Measurements from ENCODE around the gene CAPN5.

Gene CAPN5

DNA sequence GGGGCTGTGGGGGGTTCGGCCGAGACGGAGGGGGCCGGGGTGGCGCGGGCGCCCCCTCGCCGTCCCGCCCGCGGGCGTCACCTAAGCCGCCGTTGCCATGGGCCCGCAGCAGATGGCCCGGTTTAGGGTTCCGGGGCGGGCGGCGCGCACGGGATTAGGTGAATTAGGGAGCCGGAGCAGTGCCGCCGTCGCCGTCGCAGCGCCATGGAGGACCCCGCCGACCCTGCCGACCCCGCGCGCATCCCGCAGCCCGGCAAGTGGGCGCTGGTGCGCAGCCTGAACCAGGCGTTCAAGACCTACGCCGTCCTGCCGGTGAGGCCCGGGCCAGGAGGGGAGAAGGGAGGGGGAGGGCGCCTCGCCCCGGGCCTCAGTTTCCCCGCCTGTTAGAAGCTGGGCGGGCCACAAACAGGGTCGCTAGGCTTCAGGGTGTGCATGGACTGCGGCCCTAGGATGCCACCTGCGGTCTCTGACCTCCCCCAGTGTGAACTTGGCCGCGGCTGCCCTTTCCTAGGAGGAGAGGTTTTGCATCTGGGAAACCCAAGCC is 71.4 kb downstream of the CAPN5 start:
- no peak for DNase-seq

DNA sequence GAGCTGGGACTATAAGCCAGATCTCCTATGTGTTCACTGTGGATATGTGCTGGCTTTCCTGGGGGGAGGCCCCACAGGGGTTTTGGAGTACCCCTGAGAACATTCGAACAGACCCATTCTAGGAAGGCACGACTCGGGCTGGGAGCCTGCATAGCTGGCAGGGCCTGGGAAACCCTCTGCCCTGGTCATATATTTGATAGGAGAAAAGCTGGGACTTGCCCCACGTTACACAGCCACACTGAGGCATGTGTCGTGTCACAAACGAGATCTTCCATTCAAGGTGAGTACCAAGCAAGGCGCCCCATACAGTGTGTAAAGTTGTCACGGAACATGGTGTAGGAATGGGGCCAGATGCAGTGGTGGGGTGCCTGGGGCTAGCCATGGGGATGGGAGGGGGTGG is 72.4 kb downstream of the CAPN5 start:
- DNase-seq: no peak

DNA sequence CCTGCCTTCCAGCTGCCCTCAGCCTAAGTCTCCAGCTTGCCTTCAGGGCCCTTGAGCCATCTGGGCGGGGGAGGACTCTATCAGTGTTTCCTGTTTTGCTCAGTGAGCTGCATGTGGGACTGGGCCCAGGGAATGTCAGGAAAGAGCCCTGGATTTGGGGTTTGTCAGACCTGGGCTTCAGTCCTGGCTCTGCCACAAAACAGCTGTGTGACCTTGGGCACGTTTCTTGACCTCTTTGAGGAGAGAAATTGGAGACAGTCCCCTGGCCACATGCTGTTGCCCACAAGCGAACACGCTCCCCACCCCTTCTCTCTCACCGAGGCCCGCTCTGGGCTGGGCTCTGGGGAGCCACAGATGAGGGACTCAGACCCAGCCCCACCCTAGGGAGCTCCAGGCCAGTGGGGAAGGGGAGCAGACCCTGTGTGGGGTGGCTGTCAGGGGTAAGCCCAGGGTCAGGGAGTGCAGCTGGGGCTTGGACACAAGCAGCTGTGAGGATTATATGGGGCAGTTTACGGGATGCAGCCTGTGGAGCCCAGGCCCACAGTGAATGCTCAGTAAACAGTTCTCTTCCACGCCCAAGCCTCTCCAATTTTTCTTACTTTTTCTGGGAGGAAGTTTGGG is 73.6 kb downstream of the CAPN5 start:
- no peak for DNase-seq

DNA sequence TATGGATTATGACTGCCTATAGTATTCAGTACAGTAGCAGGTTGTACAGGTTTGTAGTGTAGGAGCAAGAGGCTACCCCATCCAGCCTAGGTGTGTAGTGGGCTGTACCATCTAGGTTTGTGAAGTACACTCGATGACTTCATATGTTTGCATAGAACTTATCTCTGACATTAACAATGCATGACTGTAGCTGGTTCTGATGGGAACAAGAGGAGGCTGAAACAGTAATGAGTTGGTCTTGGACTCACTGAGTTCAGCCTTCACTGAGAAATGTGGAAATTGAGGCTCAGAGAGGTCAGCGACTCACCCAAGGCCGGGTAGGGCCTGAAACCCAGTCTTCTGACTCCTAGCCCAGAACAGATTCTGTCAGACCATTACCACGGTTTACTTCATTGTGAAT is 74.3 kb downstream of the CAPN5 start:
- DNase-seq: no peak

DNA sequence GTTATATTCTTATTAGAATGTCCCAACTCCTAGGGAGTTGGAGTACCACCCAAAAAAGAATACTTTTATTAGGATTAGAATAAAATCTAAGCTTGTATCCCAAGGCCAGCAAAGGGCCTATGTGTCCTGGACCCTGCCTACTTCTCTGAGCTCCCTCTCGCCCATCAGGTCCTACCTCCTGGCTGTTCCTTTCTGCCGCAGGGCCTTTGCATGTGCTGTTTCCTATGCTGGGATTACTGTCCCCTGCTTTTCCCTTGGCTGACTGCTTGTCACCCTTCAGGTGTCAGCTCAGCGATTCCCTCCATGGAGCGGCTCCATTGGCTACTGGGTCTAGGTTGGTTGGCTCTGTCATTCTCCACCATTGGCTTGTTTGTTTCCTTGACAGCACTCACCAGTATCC is 74.7 kb downstream of the CAPN5 start:
- no peak for DNase-seq

DNA sequence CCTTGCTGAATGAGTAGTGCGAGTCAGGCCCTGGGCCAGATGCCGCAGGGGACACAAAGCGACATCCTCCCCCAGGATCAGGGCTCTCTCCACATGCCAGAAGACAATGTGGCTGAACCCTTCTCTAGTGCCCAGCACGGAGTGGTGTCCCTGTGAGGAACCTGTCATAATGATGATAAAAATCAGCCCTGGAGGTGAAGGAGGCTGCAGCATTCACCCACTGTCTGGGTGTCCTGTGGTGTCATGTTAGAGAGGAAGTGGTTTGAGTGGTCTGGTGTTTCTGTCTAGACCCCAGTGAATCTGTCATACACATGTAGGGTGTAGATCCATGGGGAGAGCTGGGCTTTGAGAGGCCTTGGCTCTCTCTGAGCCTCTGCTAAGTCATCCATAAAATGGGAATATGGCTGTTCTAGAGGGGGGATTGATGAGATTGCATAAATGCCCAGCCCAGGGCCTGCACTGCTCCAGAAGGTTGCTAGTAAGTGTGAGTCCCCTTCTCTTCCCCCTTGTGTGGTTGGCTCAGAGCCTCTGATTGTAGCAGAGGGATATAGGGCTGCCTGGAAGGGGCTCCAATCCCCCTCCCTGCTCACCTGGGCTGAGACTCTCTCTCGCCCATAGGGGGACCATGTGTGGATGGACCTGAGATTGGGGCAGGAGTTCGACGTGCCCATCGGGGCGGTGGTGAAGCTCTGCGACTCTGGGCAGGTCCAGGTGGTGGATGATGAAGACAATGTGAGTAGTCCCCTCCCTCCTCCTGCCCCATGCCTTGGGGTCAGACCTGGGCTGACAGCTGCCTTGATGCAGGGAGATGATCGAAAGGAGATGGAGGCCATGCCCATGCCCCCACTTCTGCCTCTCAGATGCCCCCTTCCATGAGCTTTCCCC is 75.6 kb downstream of the CAPN5 start:
- DNase-seq: no peak

DNA sequence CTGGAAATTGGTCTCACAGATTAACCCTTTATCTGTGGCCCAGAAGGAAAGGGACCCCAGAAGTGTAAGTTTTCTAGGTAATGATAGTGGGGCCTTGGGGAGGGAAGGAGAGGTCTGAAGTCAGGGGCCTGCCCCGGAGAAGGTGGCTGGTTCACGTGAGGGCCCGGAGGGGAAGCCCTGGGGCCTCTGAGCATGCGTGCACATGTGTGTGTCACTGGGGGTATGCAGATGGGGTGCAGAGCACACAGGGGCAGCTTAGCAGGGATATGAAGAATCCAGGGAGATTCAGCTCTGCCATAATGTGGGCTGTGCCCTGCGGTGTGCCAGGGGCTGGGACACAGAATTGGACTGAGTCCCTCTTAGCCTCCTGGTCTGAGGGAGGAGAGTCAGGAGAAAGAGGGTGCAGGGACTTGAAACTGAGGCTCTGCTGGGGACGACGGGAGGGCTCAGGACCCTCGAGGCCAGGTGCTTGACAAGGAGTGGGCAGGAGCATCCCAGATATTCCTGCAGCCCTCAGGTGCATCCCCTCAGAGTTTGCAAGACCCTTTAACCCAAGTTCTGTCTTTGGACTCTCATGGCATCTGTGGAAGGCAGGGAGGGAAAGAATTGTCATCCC is 76.7 kb downstream of the CAPN5 start:
- no peak for DNase-seq

DNA sequence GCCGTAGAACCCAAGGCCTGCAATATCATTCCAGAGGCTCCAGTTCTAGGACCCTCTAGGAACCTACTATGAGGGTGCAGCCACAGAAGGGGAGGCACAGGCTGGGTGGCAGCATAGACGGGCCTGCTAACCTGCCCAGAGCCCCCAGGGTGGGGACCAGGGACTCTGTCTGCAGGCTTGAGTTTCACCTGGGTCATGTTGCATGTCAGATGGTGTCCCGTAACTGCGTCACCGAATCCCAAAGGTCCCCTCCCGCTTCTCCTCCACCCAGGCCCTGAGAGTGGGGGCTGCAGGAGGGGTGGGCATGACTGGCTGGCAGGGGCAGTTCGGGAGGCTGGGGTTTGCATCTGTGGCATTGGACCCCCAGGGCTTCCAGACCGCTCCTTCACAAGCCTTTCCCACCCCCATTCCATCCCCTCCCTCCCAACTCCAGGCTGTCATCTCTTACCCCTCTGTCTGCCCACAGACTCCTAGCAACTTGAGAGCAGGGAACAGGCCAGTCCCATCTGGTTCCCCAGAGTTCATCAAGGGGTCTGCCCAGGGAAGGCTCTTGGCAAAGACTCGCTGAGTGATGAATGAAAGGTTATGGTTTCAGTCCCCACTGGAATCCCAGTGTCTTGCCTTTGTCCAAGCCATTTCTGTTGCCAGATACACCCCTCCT is 77.6 kb downstream of the CAPN5 start:
- DNase-seq: peak; percentile 65

DNA sequence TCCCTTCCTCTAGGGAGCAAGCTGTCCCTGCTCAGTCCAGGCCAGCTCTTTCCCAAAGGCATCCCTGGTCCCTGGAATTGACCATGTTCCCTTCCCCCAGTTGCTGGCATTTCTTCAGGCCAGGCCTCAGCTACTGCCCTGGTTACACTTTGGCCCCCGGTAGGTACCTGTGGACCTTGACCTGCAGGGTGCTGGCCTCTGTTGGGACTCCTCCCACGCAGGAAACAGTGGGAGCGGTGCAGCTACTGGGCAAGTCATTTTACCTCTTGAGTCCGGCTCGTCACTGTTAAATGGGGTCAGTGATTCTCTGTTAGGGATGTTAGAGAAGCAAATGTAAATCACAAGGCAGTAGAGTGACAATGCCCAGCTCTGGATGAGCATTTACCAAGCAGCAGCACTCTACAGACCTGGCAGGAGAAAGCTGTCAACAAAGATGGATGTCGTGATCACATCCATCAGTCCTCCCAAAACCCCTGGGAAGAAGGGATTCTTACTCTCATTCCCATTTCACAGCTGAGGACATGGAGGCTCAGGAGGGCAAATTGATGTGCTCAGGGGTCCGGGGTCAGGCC is 78.2 kb downstream of the CAPN5 start:
- DNase-seq: no peak

DNA sequence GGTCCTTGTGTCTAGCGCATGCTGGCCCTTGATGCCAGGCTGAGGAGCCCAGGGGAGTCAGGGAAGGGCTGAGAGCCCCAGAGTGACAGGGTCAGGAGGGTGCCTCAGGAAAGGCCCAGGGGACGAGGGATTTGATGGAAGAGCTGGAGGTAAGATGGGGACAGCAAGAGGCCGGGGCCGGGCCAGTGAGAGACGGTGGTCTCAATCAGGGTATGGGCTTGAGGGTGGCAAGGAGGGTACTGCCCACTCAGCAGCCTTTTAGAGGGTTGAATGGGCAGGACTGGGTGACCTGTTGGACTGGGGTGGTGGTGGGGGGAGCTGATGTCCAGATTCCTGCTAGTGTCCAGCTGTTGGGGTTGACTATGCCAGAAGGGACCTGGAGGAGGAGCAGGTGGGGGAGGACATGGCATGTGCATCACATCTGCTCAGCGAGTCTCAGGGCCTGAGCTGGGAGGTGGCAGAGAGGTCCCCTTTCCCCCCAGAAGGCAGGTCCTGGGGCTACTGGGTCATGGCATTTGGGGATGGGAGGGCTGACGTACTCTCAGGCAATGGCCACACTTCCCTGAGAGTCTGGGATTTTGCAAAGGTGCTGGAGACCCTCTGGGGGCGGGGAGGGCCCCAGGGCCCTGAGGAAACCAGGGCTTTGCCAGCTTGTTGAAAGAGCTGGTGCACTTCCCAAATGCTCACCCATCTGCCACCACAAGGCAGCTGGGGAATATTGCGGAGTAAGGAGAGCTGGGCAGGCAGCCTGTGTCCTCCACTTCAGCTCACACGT is 79.7 kb downstream of the CAPN5 start:
- DNase-seq: peak; percentile 56

DNA sequence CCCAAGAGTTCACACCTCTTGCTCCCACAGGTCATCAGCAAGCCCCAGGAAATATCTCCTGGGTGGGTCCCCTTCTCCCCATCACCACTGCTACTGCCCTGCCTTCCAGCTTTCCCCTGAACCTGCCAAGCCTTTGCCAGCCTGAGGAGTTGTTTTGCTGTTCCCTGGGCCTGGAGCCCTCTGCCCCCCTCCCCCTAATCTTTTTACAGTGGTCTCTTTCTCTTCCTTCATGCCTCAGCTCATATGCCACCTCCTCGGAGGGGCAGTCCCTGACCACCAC is 80.2 kb downstream of the CAPN5 start:
- DNase-seq: no peak

DNA sequence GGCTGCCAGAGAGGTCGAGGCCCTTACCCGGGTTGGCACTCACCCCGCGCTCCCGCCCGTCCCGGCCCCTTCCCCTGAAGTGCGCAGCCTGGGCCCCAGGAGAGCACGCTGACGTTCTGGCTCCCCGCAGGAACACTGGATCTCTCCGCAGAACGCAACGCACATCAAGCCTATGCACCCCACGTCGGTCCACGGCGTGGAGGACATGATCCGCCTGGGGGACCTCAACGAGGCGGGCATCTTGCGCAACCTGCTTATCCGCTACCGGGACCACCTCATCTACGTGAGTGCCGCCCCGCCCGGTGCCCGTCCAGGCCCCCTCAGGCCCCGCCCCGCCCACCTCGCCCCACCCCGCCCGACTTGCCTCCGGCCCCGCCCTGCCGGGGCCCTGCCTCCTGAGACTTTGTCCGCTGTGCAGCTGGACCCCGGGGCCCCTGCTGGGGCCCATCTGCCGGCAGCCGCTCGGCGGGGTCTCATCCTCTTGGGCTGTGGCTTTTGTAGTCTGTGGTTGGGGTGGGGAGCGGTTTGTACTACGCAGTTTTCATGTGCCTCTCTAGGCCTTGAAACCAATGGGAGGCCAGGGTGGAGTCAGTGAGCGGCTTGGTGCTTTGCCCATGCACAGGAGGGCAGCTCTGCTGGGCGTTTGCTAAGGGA is 81.0 kb downstream of the CAPN5 start:
- peak; percentile 86 for DNase-seq

DNA sequence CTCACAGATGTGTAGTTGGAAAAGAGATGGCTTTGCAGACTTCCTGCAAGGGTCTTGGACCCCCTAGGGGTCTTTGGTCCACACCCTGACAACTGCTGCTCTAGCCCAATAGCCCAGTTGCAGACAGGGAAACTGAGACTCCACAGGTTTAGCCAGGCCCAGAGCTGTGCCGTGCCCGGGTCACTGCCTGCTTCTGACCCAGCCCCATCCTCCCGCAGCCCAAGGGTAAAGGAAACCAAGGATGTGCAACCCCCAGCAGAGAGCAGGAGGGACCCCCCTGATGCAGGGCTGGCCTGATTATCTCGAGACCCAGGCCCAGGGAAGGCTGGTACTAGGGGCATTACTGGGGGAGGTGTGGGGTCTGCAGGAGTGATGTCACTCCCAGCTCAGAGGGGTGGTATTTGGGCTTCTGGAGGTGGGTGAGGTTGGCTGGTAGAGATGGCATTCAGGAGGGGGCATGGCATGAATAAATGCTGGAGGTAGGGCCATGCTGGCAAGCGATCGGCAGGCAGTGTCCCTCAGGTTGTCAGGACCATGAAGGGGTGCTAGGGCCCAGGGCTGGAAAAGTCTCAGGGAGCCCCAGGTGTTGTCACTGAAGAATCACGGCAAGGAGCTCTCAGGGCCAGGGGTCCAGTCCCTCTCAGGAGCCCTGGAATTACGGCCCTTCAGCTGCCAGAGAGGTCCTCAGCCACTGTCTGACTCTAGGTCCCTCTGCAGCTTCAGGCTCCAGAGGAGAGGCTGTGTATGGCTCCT is 82.4 kb downstream of the CAPN5 start:
- DNase-seq: no peak

DNA sequence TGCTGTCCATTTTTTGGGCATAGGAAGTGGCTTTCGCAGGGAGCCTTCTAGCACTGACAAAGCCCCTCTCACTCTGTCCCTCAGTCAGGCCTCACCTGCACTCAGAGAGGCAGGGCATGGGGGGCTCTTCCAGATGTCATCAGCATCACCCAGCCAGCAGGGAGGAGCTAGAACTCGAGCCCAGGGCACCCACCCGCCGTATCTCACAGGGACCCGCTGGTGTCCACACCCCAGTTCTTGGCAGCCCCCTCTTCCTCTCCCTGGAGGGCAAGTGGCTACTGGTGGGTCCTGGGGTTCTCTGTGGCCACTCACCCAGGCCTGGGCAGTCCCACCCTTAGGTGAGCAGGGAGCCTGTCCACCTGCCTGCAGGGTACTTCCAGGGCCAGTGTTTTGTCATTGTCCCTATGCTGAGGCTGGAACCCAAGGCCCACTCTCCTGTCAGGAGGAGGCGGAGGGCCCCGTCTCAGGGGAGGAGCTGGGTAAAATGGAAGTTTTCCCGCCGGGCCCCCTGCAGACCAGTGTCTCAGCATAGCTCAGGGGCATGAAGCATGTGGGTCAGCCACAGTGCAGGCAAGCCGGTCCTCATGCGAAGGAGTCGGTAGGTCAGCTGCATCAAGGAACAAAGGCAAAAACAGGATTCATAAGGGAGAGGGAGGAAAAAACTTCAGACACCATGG is 83.1 kb downstream of the CAPN5 start:
- no peak for DNase-seq

DNA sequence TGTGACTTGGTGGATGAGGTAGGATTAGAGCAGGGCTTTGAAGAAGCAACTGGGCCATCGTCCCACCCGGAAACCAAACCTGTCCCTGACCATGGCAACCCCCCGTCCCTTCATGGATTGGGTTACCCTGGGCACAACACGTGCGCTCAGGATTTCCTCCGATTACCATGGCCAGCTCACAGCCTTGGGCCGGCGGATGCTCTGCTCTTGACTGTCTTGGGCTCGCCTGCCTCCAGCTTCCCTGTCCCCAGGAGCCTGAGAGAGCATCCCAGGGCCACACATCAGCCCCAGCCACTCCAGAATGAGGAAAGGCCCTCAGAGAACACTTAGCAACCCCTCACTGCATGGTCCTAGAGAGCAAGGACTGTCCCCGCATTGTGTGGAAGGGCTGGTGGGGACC is 84.1 kb downstream of the CAPN5 start:
- DNase-seq: no peak

DNA sequence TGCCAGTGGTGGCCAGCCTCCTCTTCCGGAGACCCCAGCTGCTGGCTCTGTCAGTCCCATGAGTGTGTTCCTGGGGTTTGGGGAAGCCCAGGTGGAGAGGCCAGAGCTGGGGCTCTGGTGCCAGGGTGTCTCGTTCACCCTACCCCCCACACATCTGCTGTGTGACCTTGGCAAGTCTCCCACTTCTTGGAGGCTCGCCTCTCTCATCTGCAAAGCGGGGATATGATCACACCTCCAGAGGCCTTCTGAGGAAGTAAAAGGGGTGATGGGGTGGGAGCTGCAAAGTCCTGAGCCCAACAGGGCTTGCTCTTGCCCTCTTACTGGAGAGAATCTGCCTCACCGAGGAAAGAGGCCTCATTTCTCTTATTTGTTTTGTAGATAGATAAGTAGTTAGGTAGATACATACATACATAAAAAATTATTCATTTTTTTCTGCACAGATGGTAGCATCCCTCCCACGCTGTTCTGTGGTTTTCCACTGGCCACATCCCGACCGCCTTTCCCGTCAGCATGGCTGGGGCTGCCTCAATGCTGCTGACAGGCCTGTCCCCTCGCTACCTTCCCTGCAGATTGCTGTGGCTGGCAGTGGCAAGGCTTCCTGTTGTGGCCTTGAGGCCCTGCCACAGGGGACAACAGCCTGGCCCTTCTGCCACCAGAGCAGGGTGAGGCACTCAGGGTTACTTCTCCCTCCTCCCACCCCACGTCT is 85.2 kb downstream of the CAPN5 start:
- peak; percentile 34 for DNase-seq

DNA sequence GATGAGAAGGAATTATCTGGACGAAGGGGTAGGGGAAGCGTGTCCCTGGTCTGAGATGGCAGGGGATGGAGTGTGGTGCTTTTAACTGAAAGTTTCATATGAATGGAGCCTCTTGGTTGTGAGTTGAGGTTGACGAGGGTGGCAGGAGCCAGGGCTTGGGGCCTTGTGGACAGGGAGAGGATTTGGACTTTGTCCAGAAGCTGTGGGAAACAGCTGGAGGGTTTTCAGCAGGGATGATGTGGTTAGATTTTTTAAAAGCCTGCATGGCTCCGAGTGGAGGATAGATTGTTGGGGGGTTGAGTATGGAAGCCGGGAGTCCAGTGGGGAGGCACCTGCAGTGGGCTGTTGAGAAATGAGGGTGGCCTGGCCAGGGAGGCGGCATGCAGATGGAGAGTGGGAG is 86.1 kb downstream of the CAPN5 start:
- no peak for DNase-seq

DNA sequence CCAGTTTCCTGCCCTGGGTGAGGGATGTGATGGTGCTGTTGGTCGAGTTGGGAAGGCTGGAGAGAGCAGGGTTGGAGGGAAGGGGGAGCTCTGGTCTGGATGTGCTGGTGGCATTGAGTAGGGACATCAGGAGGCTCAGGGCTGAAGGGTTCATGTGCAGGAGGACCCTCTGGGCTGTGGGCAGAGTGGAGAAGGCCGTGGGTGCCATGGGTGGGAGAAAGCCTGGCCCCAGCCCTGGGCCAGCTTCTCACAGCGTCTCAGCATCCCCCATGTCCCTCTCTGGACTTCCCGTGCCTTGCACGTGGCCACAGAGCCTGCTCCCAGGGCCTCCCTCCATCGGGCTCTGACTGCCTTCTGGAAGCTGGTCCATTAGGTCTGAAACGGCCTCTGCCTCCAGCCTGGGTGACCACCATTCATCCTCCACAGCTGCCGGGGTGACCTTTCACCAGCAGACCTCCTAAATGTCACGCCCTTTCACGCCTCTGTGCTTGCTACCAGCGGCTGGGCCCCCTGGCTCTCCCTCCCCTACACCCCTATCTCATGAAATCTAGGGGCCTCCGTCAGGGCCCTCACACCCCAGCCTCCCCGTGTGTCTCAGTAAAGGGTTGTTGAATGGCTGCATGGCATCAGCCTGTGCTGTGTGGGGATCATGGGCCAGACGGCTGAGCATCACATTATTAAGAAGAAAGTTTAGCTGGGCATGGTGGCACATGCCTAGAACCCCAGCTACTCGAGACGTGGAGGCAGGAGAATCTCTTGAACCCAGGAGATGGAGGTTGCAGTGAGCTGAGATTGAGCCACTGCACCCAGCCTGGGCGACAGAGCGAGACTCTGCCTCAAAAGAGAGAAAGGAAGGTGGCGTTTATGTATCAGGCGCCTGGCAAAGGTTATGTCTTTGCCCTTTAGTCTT is 86.8 kb downstream of the CAPN5 start:
- DNase-seq: no peak
